Activated CD8-positive, alpha-beta T cell treated with anti-CD3 and anti-CD28 coated beads for 36 hours (primary cell): ENCODE measurements around the gene ZNRF3. TPM values are rescaled to one million over a fixed set of nuclear protein-coding genes. Genes with fewer than 3 reads are reported as not detected.
A peak's percentile ranks its signal among the peaks of the same experiment; 100 is the strongest.
"Not testable (repeated sequence)": the region's sequence is repeated elsewhere in the genome, so short reads cannot be mapped to it uniquely, and the experiment has no call there.

Experiments used
- ATAC-seq: fragments of 200-7000 bp; cut with Tn5 transposase; one replicate; pipeline ENCODE4 v1.10.0; 2021; ENCODE audit warnings: mild to moderate bottlenecking, moderate library complexity
- CTCF ChIA-PET: fragments of 350-600 bp; sonication (Branson Sonifier 250); formaldehyde crosslinking; loops from one replicate; lab custom pipeline; 2021; ENCODE audit warnings: antibody characterized with exemption; lab: Charles Lee
- POLR2A ChIA-PET: fragments of 350-600 bp; sonication (Branson Sonifier 250); formaldehyde crosslinking; loops from one replicate; lab custom pipeline; 2021; ENCODE audit warnings: antibody characterized with exemption; lab: Charles Lee
- DNase-seq: peaks from one replicate; pipeline ENCODE4 v3.0.0-alpha.2; 2020
- H3K27ac Mint-ChIP-seq: one replicate; pipeline ENCODE4 v1.8.0; 2021; ENCODE audit warnings: mild to moderate bottlenecking, mixed read lengths
- H3K27me3 Mint-ChIP-seq: one replicate; pipeline ENCODE4 v1.8.0; 2021; ENCODE audit warnings: mixed read lengths
- H3K36me3 Mint-ChIP-seq: one replicate; pipeline ENCODE4 v1.8.0; 2021; ENCODE audit warnings: low read depth, mixed read lengths
- H3K4me1 Mint-ChIP-seq: one replicate; pipeline ENCODE4 v1.8.0; 2021; ENCODE audit warnings: low read depth, mixed read lengths
- H3K4me3 Mint-ChIP-seq: one replicate; pipeline ENCODE4 v1.8.0; 2021; ENCODE audit warnings: mild to moderate bottlenecking, moderate library complexity, mixed read lengths
- H3K9me3 Mint-ChIP-seq: one replicate; pipeline ENCODE4 v1.8.0; 2021; ENCODE audit warnings: mixed read lengths
- CTCF ChIP-seq: fragments of 200-600 bp; IDR thresholded peaks from one replicate; pipeline ENCODE4 v1.8.0; 2022; ENCODE audit warnings: antibody characterized with exemption, mild to moderate bottlenecking
- intact Hi-C: fragments of 100-400 bp; cut with micrococcal nuclease; formaldehyde crosslinking; loops from one replicate; pipeline ENCODE4 v1.10.0; 2022
- total RNA-seq, 2 experiments: library from RNA; stranded (reverse); gene quantifications; one replicate each; pipeline ENCODE4 v1.2.3, GENCODE V29; 2021

ZNRF3 gene
- total RNA-seq, 2 experiments from 2014 or later: 2.0 to 2.5 TPM

DNA sequence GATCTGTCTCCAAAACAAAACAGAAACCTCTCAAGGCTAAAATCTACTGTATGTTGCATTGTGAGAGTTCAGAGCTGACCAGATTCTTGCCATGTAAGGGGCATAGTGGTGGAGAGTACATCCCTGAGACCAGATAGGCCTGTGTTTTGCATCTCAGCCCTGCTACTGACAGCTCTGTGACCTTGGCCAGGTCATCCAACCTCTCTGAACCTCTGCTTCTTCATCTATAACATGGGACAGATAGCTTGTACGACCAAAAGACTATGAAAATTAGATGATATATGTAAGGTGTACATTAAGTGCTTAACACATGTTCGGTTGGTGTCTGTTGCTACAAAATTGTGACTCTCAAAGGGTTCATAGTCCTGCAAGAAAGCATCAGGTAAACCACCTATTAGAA is 22.9 kb downstream of the ZNRF3 start:
- ChIA-PET CTCF (interaction anchor here (1.2 kb wide), 1 partner anchor 11 kb away, joined by 3 read pairs; no protein-coding TSS in a partner anchor), POLR2A (no interaction called here)
- H3K4me1 Mint-ChIP-seq: peaks cover 31% of the 10 kb centered on the region
- intact Hi-C loops: no loop called here
- DNase-seq (no peak), ATAC-seq (no peak)
- peaks cover 31% of the 10 kb centered on the region for H3K27me3 Mint-ChIP-seq
- H3K9me3 Mint-ChIP-seq: no peaks in the 10 kb centered on the region
- TF ChIP-seq CTCF: no peak
- no peak overlapping the region for H3K27ac Mint-ChIP-seq
- no peaks in the 10 kb centered on the region for H3K36me3 Mint-ChIP-seq
- H3K4me3 Mint-ChIP-seq: no peak overlapping the region

DNA sequence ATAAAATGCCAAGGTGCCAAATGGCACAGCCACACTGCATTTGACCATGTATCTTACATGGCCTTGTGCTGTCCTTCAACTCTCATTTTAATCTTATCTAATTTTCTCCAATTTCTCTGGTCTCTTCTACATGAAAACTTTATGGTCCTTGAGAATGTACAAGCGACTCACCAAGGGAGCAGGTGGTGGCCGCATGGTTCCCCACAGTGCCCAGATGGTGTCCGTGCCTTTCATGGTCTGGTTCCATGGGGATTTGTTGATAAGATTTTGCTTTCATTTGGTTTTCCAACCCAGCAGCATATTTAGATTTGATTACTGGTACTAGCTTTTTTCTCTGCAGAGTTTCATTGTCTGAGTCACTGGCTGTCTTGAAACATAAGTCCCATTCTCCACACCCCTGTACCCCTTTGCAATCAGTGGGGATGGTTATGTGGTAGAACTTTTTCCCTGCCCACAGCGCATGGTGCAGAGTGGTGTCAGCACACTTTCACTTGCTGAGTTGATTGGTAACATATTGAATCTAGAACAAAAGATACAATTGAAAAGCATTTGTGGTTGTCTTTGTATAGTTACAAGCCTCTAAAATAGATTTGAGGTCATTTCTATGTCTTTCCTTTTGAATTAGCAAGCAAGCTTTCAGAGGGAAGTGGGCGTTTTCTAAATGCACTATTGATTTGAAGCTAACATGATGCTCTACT is 24.1 kb downstream of the ZNRF3 start:
- peaks cover 31% of the 10 kb centered on the region for H3K4me1 Mint-ChIP-seq
- DNase-seq (peak; percentile 86), ATAC-seq (peak; percentile 86)

DNA sequence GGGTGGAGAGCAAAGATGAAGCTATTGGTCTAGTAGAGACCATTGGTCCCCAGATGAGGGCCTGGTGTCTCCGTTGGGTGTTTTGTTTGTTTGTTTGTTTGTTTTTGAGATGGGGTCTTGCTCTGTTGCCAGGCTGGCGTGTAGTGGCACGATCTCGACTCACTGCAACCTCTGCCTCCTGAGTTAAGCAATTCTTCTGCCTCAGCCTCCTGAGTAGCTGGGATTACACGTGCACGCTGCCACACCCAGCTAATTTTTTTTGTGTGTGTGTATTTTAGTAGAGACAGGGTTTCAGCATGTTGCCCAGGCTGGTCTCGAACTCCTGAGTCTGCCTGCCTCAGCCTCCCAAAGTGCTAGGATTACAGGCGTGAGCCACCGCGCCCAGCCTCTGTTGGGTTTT is 25.4 kb downstream of the ZNRF3 start:
- not testable (repeated sequence) for H3K4me3 Mint-ChIP-seq
- POLR2A ChIA-PET: interaction anchor here (0.5 to 2.3 kb wide), 6 partner anchors 10 to 122 kb away, joined by 3 to 11 read pairs (median 6); partner anchors contain the start of gene ZNRF3

More for the DNA sequence above, 24.1 kb downstream of the ZNRF3 start:
- Mint-ChIP-seq H3K36me3 (no peaks in the 10 kb centered on the region), H3K27ac (peak overlapping the region; percentile 75), H3K27me3 (peaks cover 31% of the 10 kb centered on the region), H3K4me3 (no peak overlapping the region), H3K9me3 (no peaks in the 10 kb centered on the region)
- POLR2A ChIA-PET: interaction anchor here (1.1 to 2.3 kb wide), 3 partner anchors 11 to 65 kb away, joined by 3 to 11 read pairs (median 3); partner anchors contain the start of gene ZNRF3
- CTCF ChIA-PET: interaction anchor here (0.8 to 1.2 kb wide), 4 partner anchors 13 to 132 kb away, joined by 3 to 4 read pairs (median 3); partner anchors contain the start of gene XBP1
- no peak for TF ChIP-seq CTCF
- intact Hi-C loops: no loop called here

DNA sequence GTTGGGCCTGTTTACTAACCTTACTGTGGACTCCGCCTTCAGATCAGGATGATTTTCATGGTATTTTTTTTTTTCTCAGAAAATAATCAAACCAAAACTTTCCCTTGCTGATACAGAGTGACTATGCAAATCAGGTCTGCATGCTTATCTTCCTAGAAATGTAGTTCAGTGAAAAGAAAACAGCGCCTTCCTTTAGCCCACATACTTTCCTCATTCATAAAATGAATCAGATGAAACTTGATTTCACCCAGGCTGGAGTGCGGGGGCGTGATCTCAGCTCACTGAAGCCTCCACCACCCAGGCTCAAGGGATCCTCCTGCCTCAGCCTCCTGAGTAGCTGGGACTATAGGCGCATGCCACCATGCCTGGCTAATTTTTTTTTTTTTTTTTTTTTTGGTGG is 26.0 kb downstream of the ZNRF3 start:
- no peak for TF ChIP-seq CTCF
- POLR2A ChIA-PET: interaction anchor here (0.6 to 2.3 kb wide), 6 partner anchors 9 to 425 kb away, joined by 3 to 11 read pairs (median 6); partner anchors contain the start of gene ZNRF3
- H3K4me1 Mint-ChIP-seq: peaks cover 31% of the 10 kb centered on the region
- peaks cover 37% of the 10 kb centered on the region for H3K27me3 Mint-ChIP-seq
- DNase-seq: peak; percentile 96
- peak overlapping the region; percentile 13 for H3K27ac Mint-ChIP-seq
- H3K9me3 Mint-ChIP-seq: no peaks in the 10 kb centered on the region
- intact Hi-C loops: no loop called here
- H3K36me3 Mint-ChIP-seq: no peaks in the 10 kb centered on the region
- CTCF ChIA-PET: interaction anchor here (0.7 to 1.7 kb wide), 3 partner anchors 23 to 131 kb away, joined by 3 read pairs; no protein-coding TSS in a partner anchor
- ATAC-seq: peak; percentile 75
- no peak overlapping the region for H3K4me3 Mint-ChIP-seq

More for the DNA sequence above, 25.4 kb downstream of the ZNRF3 start:
- intact Hi-C loops, DNase-seq, H3K36me3 Mint-ChIP-seq, ATAC-seq, H3K9me3 Mint-ChIP-seq: not testable (repeated sequence)
- peaks cover 31% of the 10 kb centered on the region for H3K4me1 Mint-ChIP-seq
- H3K27ac Mint-ChIP-seq: peak overlapping the region; percentile 13
- H3K27me3 Mint-ChIP-seq: peaks cover 35% of the 10 kb centered on the region
- CTCF ChIA-PET: interaction anchor here (0.7 to 1.7 kb wide), 3 partner anchors 23 to 131 kb away, joined by 3 read pairs; no protein-coding TSS in a partner anchor

GRCh38 chr22:28910569-28911303 is 27.4 kb downstream of the ZNRF3 start:
- ChIA-PET POLR2A (no interaction called here), CTCF (interaction anchor here (1.7 kb wide), 1 partner anchor 120 kb away, joined by 3 read pairs; no protein-coding TSS in a partner anchor)
- no peak for ATAC-seq
- Mint-ChIP-seq H3K4me1 (peaks cover 31% of the 10 kb centered on the region), H3K36me3 (no peaks in the 10 kb centered on the region), H3K4me3 (no peak overlapping the region), H3K27me3 (peaks cover 29% of the 10 kb centered on the region), H3K27ac (no peak overlapping the region), H3K9me3 (no peaks in the 10 kb centered on the region)
- intact Hi-C loops: no loop called here
- DNase-seq: no peak
- no peak for TF ChIP-seq CTCF
